Measurements from ENCODE around the gene NIP7.

- TF ChIP-seq CTCF (IDR thresholded peaks at IDR 0.05) (no peak), POLR2AphosphoS5 (IDR thresholded peaks at IDR 0.05) (peak in 1 of 3 donors; percentile 20), POLR2A (IDR thresholded peaks at IDR 0.05) (no peak)
Measured at GRCh38 chr16:69373019-69373418, 33.4 kb downstream of the NIP7 start.
